IMR-90 (cell line): Measurements from ENCODE around the gene TMEM212.

Source experiments
- BHLHE40 ChIP-seq: fragments of 150-350 bp; IDR thresholded peaks from 2 replicates; pipeline ENCODE4 v1.6.1; 2016; ENCODE audit warnings: mild to moderate bottlenecking, low read depth, low read length
- CEBPB ChIP-seq: IDR thresholded peaks from 2 replicates; pipeline ENCODE4 v1.6.1; 2012; ENCODE audit warnings: low read depth, low read length, improper control_type of control experiment
- CHD1 ChIP-seq: IDR thresholded peaks from 2 replicates; pipeline ENCODE4 v1.6.1; 2012; ENCODE audit warnings: low read depth, low read length, improper control_type of control experiment
- CTCF ChIP-seq: conservative IDR thresholded peaks from 2 replicates; pipeline ENCODE4 v1.5.1; 2012; ENCODE audit warnings: mild to moderate bottlenecking, low read depth, low read length, improper control_type of control experiment
- FOS ChIP-seq: fragments of 150-350 bp; IDR thresholded peaks from 2 replicates; pipeline ENCODE4 v1.6.1; 2016; ENCODE audit warnings: low read depth, low read length
- MAFK ChIP-seq: IDR thresholded peaks from 2 replicates; pipeline ENCODE4 v1.6.1; 2012; ENCODE audit warnings: low read depth, low read length, improper control_type of control experiment
- MAZ ChIP-seq: IDR thresholded peaks from 2 replicates; pipeline ENCODE4 v1.6.1; 2012; ENCODE audit warnings: low read depth, mild to moderate bottlenecking, low read length, improper control_type of control experiment, moderate library complexity, borderline replicate concordance
- MXI1 ChIP-seq: IDR thresholded peaks from 2 replicates; pipeline ENCODE4 v1.6.1; 2012; ENCODE audit warnings: low read depth, mild to moderate bottlenecking, low read length, moderate library complexity, borderline replicate concordance
- NFE2L2 ChIP-seq: fragments of 150-350 bp; IDR thresholded peaks from 2 replicates; pipeline ENCODE4 v1.6.1; 2016; ENCODE audit warnings: low read depth, mild to moderate bottlenecking, low read length
- POLR2A ChIP-seq: IDR thresholded peaks from 2 replicates; pipeline ENCODE4 v1.6.1; 2012; ENCODE audit warnings: mild to moderate bottlenecking, low read depth, low read length
- RAD21 ChIP-seq: IDR thresholded peaks from 2 replicates; pipeline ENCODE4 v1.6.1; 2012; ENCODE audit warnings: low read length, improper control_type of control experiment
- TF ChIP-seq, protein P1 (sequence below): fragments of 150-350 bp; IDR thresholded peaks from 2 replicates; pipeline ENCODE4 v1.6.1; 2017; ENCODE audit warnings: mild to moderate bottlenecking, antibody characterized with exemption, low read length, low read depth
- TF ChIP-seq, protein P2 (sequence below): fragments of 150-350 bp; IDR thresholded peaks from 2 replicates; pipeline ENCODE4 v1.6.1; 2016; ENCODE audit warnings: low read depth, mild to moderate bottlenecking, low read length, moderate library complexity, borderline replicate concordance

- TF ChIP-seq CTCF (no peak), POLR2A (no peak), MAFK (no peak), FOS (no peak), CEBPB (no peak), MXI1 (no peak), MAZ (no peak), BHLHE40 (no peak), NFE2L2 (no peak), CHD1 (no peak), RAD21 (no peak)
- TF ChIP-seq, protein P1, sequence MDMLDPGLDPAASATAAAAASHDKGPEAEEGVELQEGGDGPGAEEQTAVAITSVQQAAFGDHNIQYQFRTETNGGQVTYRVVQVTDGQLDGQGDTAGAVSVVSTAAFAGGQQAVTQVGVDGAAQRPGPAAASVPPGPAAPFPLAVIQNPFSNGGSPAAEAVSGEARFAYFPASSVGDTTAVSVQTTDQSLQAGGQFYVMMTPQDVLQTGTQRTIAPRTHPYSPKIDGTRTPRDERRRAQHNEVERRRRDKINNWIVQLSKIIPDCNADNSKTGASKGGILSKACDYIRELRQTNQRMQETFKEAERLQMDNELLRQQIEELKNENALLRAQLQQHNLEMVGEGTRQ, result no peak
- TF ChIP-seq, protein P2, sequence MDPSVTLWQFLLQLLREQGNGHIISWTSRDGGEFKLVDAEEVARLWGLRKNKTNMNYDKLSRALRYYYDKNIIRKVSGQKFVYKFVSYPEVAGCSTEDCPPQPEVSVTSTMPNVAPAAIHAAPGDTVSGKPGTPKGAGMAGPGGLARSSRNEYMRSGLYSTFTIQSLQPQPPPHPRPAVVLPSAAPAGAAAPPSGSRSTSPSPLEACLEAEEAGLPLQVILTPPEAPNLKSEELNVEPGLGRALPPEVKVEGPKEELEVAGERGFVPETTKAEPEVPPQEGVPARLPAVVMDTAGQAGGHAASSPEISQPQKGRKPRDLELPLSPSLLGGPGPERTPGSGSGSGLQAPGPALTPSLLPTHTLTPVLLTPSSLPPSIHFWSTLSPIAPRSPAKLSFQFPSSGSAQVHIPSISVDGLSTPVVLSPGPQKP, result no peak
These were observed 40.1 kb upstream of the TMEM212 start for GRCh38 chr3:171803044-171803443.
